SK-N-SH (cell line): ENCODE results near the gene U2SURP.

ENCODE experiments used
- CTCF ChIP-seq: fragments of 200-600 bp; sonication (generic); IDR thresholded peaks from 2 replicates; pipeline ENCODE4 v1.6.1; 2017; ENCODE audit warnings: antibody characterized with exemption, mild to moderate bottlenecking, moderate library complexity
- POLR2AphosphoS5 ChIP-seq: IDR thresholded peaks from 2 replicates; pipeline ENCODE4 v1.6.1; 2012; ENCODE audit warnings: low read depth, low read length
- SIN3A ChIP-seq: IDR thresholded peaks from 2 replicates; pipeline ENCODE4 v1.6.1; 2012; ENCODE audit warnings: low read depth, mild to moderate bottlenecking, low read length, moderate library complexity, borderline replicate concordance
- TCF12 ChIP-seq: IDR thresholded peaks from 2 replicates; pipeline ENCODE4 v1.4.0; 2012
- ZBTB33 ChIP-seq: IDR thresholded peaks from 2 replicates; pipeline ENCODE4 v1.4.0; 2012; ENCODE audit warnings: low read depth, borderline replicate concordance

- TF ChIP-seq ZBTB33 = no peak
- no peak for TF ChIP-seq CTCF
- no peak for TF ChIP-seq SIN3A
- TF ChIP-seq TCF12 = no peak
- TF ChIP-seq POLR2AphosphoS5 = no peak
Observed at GRCh38 chr3:143001034-143001368, 369 bp upstream of the U2SURP start.
